Pancreas (tissue), 10 donors: ENCODE data around the gene DEFB124. TPM values are rescaled to one million over a fixed set of nuclear protein-coding genes. Genes with fewer than 3 reads are reported as not detected.
"Not testable (repeated sequence)": the region's sequence is repeated elsewhere in the genome, so short reads cannot be mapped to it uniquely, and the experiment has no call there.

Experiments
- ATAC-seq, 4 donors: fragments of 200-7000 bp; cut with Tn5 transposase; one replicate each; pipeline versions ENCODE4 v1.8.0 to v1.9.1; 2020; ENCODE audit warnings: mild to moderate bottlenecking in 4 of 4, moderate library complexity in 4 of 4
- DNase-seq, 6 donors: peaks; one replicate each; pipeline ENCODE4 v3.0.0-alpha.2; 2020
- FAIRE-seq: peaks from 2 replicates; lab custom pipeline; 2012; peaks lifted over from hg19 to GRCh38; lab: Jason Lieb, UNC
- H3K27ac ChIP-seq, 4 donors: fragments of 200-600 bp; sonication (generic); 1 replicate in 3 of 4; 2 replicates in 1 of 4; pipeline versions ENCODE4 v1.5.0 to v1.8.0; 2020
- H3K27me3 ChIP-seq, 4 donors: fragments of 200-600 bp; one replicate each; pipeline ENCODE4 v1.8.0; 2021
- H3K36me3 ChIP-seq, 3 donors: fragments of 200-600 bp; sonication (generic) in 1 of 3; one replicate each; pipeline versions ENCODE4 v1.5.0 to v1.8.0; 2020 to 2021
- H3K4me1 ChIP-seq, 3 donors: fragments of 200-600 bp; one replicate each; pipeline ENCODE4 v1.8.0; 2021
- H3K4me3 ChIP-seq, 4 donors: fragments of 200-600 bp; sonication (generic) in 2 of 4; one replicate each; pipeline versions ENCODE4 v1.5.0 to v1.8.0; 2020 to 2021
- H3K9me3 ChIP-seq, 4 donors: fragments of 200-600 bp; one replicate each; pipeline ENCODE4 v1.8.0; 2021
- CTCF ChIP-seq, 4 donors: fragments of 200-600 bp; sonication (generic) in 3 of 4; IDR thresholded peaks; one replicate each; pipeline versions ENCODE4 v1.5.0 to v1.8.0; 2021; ENCODE audit warnings: antibody characterized with exemption in 4 of 4
- WGBS, 2 donors: extraction: QIAGEN DNeasy Blood & Tissue Kit; methylation state at CpG; one replicate each; pipeline ENCODE4 v1.1.7; 2013; 5-methylcytosine and 5-hydroxymethylcytosine counted together
- intact Hi-C, 3 donors: fragments of 100-400 bp; cut with DNase I; formaldehyde crosslinking; loops; one replicate each; pipeline versions ENCODE4 v1.11.1 to v1.14.2; 2022
- polyA plus RNA-seq, 2 donors: library from polyadenylated mRNA; stranded (reverse); fragments of 200-250 nt; gene quantifications; one replicate each; pipeline ENCODE4 v1.2.3, GENCODE V29; 2013
- total RNA-seq, 6 donors: library from RNA; stranded (reverse); fragmentation: NEBNext Ultra II Directional in 4 of 6; extraction: Animal tissue kit (Norgen Biotek cat#: 25700) in 4 of 6; gene quantifications; one replicate each; pipeline versions ENCODE4 v1.2.1 to v1.2.4, GENCODE V29; 2021 to 2023
- donor health status: healthy with polysubstance abuse.
- donor health status: DM: no; HTN: no; CAD: no; lungs with moderate emphysema.
- donor health status: DM: no; HTN: no; CAD: no.
- donor health status: control.
- donor health status: control.
- donor health status: Bipolar disorder and iron deficiency.
- donor health status: DM: yes; HTN: yes; CAD: no.
- donor health status: DM: no; HTN: no; CAD: no.
- donor health status: DM: no; HTN: no; CAD: no.
- donor health status: DM: yes; HTN: yes; CAD: no.

DEFB124 gene
- under 1 TPM in 1 of 6 donors, not detected in 5; 0.32 TPM for total RNA-seq
- not detected for polyA plus RNA-seq

- 5 to 8% methylated on average over 33 of the region's 33 CpGs for WGBS, 2 donors
- Histone ChIP-seq H3K27ac (no peak within 1 kb of the TSS), H3K9me3 (no peaks in the 10 kb centered on the region), H3K27me3 (peaks cover 0 to 12% (median 0%) of the 10 kb centered on the region in 4 donors), H3K4me3 (peak within 1 kb of the TSS in 2 of 4 donors; percentile 24 to 37), H3K4me1 (no peaks in the 10 kb centered on the region), H3K36me3 (no peaks in the 10 kb centered on the region)
- intact Hi-C loops, result no loop called here
- ATAC-seq (peak in 3 of 4 donors; percentile 36 to 79 (median 43)), FAIRE-seq (no peak), DNase-seq (no peak)
- no peak for TF ChIP-seq CTCF (IDR thresholded peaks at IDR 0.05)
Measured at GRCh38 chr20:31474758-31475427, at the start of gene DEFB124, which contains the start of gene REM1. Gene DEFB124, minus strand, starts transcription at chr20:31475127. Its CDS starts 2,114 bp downstream, at chr20:31473013. Gene REM1, plus strand, starts transcription at chr20:31475288. Its CDS starts 1,158 bp downstream, at chr20:31476446.

GRCh38 chr20:31523361-31524283 lies 48.7 kb upstream of the DEFB124 start:
- DNase-seq, result no peak
- no peaks in the 10 kb centered on the region for H3K27me3 ChIP-seq
- no peaks in the 10 kb centered on the region for H3K9me3 ChIP-seq
- peaks cover 0 to 13% (median 13%) of the 10 kb centered on the region in 3 donors for H3K36me3 ChIP-seq
- H3K4me3 ChIP-seq, result no peak overlapping the region
- intact Hi-C loops, result no loop called here
- H3K4me1 ChIP-seq, result peaks cover 4 to 36% (median 4%) of the 10 kb centered on the region in 3 donors
- ATAC-seq, result peak in 3 of 4 donors; percentile 25 to 66 (median 64)
- no peak for TF ChIP-seq CTCF (IDR thresholded peaks at IDR 0.05)
- no peak for FAIRE-seq
- H3K27ac ChIP-seq, result no peak overlapping the region
- 78 to 86% methylated on average over 8 of the region's 8 CpGs for WGBS, 2 donors

- TF ChIP-seq CTCF (IDR thresholded peaks at IDR 0.05), result no peak
- peaks cover 4 to 39% (median 4%) of the 10 kb centered on the region in 3 donors for H3K4me1 ChIP-seq
- peak in 2 of 4 donors; percentile 19 to 51 for ATAC-seq
- FAIRE-seq, result no peak
- intact Hi-C loops, result no loop called here
- no peak for DNase-seq
- H3K27ac ChIP-seq, result no peak overlapping the region
- peaks cover 0 to 5% (median 4%) of the 10 kb centered on the region in 3 donors for H3K36me3 ChIP-seq
- no peaks in the 10 kb centered on the region for H3K27me3 ChIP-seq
- H3K9me3 ChIP-seq, result no peaks in the 10 kb centered on the region
- H3K4me3 ChIP-seq, result no peak overlapping the region
- 81 to 83% methylated on average over 6 of the region's 6 CpGs for WGBS, 2 donors
Measured at GRCh38 chr20:31522731-31523130, 47.8 kb upstream of the DEFB124 start.

- intact Hi-C loops, H3K4me3 ChIP-seq, DNase-seq, H3K27me3 ChIP-seq, ATAC-seq, H3K9me3 ChIP-seq, H3K27ac ChIP-seq, H3K36me3 ChIP-seq, FAIRE-seq: not testable (repeated sequence)
- H3K4me1 ChIP-seq, result peaks cover 11 to 52% (median 12%) of the 10 kb centered on the region in 3 donors
- 74 to 78% methylated on average over 7 of the region's 7 CpGs for WGBS, 2 donors
Measured at GRCh38 chr20:31521267-31521666, 46.3 kb upstream of the DEFB124 start.

- ATAC-seq (peak; percentile 45 to 75 (median 68)), FAIRE-seq (no peak), DNase-seq (peak; percentile 63 to 79 (median 74))
- Histone ChIP-seq H3K4me3 (peak overlapping the region in 2 of 4 donors; percentile 98 to 99), H3K9me3 (no peaks in the 10 kb centered on the region), H3K4me1 (peaks cover 16 to 51% (median 17%) of the 10 kb centered on the region in 3 donors), H3K36me3 (no peaks in the 10 kb centered on the region), H3K27me3 (no peaks in the 10 kb centered on the region), H3K27ac (peak overlapping the region in 1 of 4 donors; percentile 27)
- WGBS, 2 donors, result 33 to 35% methylated on average over 4 of the region's 4 CpGs
- intact Hi-C loops, result no loop called here
- no peak for TF ChIP-seq CTCF (IDR thresholded peaks at IDR 0.05)
Measured at GRCh38 chr20:31517373-31517772, 42.4 kb upstream of the DEFB124 start.
